Measurements from ENCODE around the gene ARSB.

GRCh38 chr5:79011869-79012268 lies 26.8 kb upstream of the ARSB start:
- TF ChIP-seq POLR2A (IDR thresholded peaks at IDR 0.05): no peak
- TF ChIP-seq POLR2AphosphoS5 (IDR thresholded peaks at IDR 0.05): no peak
- TF ChIP-seq, protein P1, sequence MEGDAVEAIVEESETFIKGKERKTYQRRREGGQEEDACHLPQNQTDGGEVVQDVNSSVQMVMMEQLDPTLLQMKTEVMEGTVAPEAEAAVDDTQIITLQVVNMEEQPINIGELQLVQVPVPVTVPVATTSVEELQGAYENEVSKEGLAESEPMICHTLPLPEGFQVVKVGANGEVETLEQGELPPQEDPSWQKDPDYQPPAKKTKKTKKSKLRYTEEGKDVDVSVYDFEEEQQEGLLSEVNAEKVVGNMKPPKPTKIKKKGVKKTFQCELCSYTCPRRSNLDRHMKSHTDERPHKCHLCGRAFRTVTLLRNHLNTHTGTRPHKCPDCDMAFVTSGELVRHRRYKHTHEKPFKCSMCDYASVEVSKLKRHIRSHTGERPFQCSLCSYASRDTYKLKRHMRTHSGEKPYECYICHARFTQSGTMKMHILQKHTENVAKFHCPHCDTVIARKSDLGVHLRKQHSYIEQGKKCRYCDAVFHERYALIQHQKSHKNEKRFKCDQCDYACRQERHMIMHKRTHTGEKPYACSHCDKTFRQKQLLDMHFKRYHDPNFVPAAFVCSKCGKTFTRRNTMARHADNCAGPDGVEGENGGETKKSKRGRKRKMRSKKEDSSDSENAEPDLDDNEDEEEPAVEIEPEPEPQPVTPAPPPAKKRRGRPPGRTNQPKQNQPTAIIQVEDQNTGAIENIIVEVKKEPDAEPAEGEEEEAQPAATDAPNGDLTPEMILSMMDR (IDR thresholded peaks at IDR 0.05): no peak

Data from transverse colon (tissue), 4 donors.